GM19438 (cell line): ENCODE results near the gene MOSPD3.

ENCODE experiments used
- ATAC-seq: cut with Tn5 transposase; IDR thresholded peaks from one replicate; pipeline ENCODE4 v1.9.1; 2021; ENCODE audit warnings: low read depth; ENCODE audit not compliant: unreplicated experiment

The MOSPD3 gene

GRCh38 chr7:100590077-100590737, 22.1 kb upstream of the MOSPD3 start:
- ATAC-seq = no peak

GRCh38 chr7:100591596-100591995, 20.7 kb upstream of the MOSPD3 start:
- no peak for ATAC-seq

- ATAC-seq = no peak
These were observed 17.2 kb upstream of the MOSPD3 start for GRCh38 chr7:100595188-100595587.

GRCh38 chr7:100598425-100598824, 13.9 kb upstream of the MOSPD3 start:
- no peak for ATAC-seq

GRCh38 chr7:100599911-100600729, 12.2 kb upstream of the MOSPD3 start:
- no peak for ATAC-seq

GRCh38 chr7:100600730-100601038, 11.7 kb upstream of the MOSPD3 start:
- ATAC-seq = no peak

- no peak for ATAC-seq
These were observed 9.2 kb upstream of the MOSPD3 start for GRCh38 chr7:100602889-100603725.

GRCh38 chr7:100603726-100604027, 8.7 kb upstream of the MOSPD3 start:
- ATAC-seq = no peak

- ATAC-seq = peak; percentile 65
These were observed 8.0 kb upstream of the MOSPD3 start for GRCh38 chr7:100604028-100604975.

- no peak for ATAC-seq
These were observed 7.1 kb upstream of the MOSPD3 start for GRCh38 chr7:100604976-100605911.

- ATAC-seq = no peak
These were observed 6.0 kb upstream of the MOSPD3 start for GRCh38 chr7:100606313-100606712.

- ATAC-seq = no peak
These were observed 5.2 kb upstream of the MOSPD3 start for GRCh38 chr7:100607111-100607510.

GRCh38 chr7:100609958-100610357, 2.4 kb upstream of the MOSPD3 start:
- no peak for ATAC-seq

- ATAC-seq = peak; percentile 9
These were observed 520 bp downstream of the MOSPD3 start for GRCh38 chr7:100612730-100613390.

GRCh38 chr7:100613412-100614175, 1.3 kb downstream of the MOSPD3 start:
- no peak for ATAC-seq

GRCh38 chr7:100614308-100614861, 2.0 kb downstream of the MOSPD3 start:
- ATAC-seq = no peak

GRCh38 chr7:100620239-100620638, 7.9 kb downstream of the MOSPD3 start:
- no peak for ATAC-seq

GRCh38 chr7:100620804-100621203, 8.5 kb downstream of the MOSPD3 start:
- ATAC-seq = no peak
